SIG-M5 treated with dmso at 0.1 percent for 504 hours (cell line): Measurements from ENCODE around the gene FHIT.
"Not testable (repeated sequence)": the region's sequence is repeated elsewhere in the genome, so short reads cannot be mapped to it uniquely, and the experiment has no call there.

Source experiments
- DNase-seq: peaks from one replicate; lab custom pipeline; 2025; ENCODE audit not compliant: unreplicated experiment; lab: John Stamatoyannopoulos, UW

The FHIT gene

DNA sequence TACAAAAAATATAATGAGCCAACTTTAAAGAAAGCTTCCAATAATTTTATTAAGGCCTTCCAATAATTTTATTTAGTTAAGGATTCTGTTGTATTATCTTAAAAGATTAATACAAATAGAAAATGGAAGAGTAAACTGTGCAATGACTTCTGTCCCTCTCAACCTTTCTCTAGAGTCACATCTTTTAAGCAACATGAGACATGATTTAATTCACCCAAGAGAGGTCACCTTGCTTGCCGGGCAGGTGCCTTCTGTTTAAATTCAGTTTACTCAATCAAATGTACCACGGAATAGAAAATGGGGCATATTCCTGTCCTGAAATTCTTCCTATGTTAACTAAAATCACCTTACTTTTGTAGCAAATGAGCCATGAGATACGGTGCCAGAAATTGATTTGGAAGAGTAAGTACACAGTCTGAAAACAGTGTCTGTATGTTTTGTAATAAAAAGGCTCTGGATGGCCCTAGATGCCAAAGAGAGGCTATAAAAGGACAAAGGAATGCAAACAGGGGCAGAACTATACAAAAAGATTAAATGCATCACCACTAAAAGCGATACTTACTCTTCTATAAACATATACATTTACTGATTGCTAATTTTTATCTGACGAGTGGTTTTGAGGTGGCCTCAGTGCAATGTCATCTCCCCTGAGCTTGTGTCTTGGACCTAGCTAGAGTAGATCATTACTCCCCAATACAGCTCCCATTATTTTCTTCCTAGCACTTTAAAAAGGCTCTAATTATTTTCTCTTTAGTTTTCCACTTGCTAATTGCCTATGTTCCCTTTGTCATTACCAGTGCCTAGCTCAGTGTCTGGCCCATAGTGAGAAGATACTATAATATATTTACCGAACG is 134.0 kb downstream of the FHIT start:
- no peak for DNase-seq

DNA sequence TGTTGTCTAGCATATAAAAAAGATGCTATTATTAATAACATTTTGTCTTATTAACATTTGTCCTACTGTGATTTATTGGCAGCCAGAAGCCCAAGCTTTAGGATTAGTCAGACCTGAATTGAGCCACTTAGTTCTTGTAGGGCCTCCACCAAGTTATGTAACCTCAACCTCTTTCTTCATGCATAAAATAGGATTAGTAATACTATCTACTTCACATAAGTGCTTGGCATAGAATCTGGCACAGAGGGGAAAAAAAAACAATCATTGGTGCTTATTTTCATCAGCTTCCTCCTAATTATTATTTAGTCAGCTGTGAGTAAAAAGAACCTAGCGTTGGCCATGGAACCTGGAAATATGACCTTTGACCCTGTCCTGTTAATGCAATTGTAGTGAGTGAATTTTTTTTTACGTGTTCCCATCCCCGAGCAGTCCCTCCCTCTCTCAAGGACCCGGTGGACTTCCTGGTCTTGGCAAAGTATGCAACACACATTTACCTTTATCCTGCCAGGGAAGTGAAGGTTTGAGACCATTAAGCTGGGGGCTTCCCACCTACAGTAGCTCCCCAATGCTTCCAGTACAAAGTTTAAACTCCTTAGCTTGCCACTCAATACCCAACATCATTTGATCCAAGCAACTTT is 136.8 kb downstream of the FHIT start:
- DNase-seq, result no peak

DNA sequence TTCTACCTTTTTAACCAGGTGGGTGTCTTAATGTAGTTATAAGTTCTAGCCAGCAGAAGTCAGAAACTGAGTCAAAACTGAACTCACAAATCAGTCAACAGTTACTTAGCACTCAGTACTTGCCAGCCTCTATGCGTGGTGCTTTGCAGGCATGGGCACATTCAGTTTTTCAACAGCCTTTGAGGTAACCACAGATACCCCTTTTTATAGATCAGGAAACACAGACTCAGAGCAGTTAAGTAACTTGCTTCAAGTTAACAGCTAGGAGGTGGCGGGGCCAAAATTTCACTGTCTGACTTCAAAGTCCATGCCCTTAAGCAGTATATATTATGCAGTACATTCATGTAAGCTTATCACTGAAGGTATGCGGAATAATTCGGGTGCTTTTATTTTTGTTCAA is 139.4 kb downstream of the FHIT start:
- no peak for DNase-seq

DNA sequence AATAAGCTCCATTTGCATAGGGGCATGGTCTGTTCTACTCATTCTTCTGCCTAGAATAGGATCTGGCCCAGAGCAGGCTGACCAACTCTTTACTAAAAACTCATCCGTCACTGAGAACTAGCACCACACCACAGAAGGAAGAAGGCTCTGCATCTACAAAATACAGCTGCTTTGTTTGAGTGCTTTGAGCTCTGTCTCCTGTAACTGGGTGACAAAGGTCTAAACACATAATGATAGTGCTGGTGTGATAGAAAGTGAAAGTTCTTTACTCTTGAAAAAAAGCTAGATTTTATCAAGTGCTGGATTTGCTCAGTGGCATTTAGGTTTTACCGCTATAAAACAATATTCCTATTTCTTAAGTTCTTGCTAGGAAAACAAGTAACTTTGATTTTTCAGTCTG is 140.7 kb downstream of the FHIT start:
- no peak for DNase-seq

DNA sequence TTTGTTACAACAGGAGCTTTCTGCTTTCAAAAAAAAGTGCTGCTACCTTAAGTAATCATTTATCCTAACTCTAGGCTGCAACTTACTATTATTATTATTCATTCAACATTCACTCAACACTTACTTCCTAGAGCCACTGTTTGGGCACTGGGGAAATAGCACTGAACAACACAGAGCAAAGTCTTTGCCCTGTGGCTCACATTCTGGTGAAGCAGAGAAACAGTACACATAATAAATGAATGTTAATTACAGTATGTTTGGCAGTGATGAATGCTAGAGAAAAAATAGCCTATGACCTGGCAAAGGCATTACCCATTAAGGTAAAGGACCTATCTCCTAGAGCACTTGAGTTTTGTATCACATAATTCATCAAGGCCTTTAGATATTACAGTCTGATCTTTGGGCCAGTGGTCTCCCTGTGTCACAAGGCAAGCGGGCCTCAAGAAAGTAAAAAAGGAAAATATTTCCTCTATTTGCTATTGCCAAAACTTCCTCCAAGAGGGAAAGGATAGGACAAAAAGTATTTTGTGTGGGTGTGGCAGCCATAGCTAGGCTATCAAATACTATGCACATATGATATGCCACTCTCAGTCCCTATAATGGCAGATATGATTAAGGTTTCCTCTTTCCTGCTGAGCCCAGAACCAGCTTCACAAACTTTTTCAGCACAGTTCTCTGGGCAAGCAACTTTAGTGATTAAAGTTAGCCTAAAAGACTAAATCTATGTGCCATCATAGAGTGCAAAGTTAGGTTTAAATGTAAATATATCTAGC is 142.8 kb downstream of the FHIT start:
- no peak for DNase-seq

DNA sequence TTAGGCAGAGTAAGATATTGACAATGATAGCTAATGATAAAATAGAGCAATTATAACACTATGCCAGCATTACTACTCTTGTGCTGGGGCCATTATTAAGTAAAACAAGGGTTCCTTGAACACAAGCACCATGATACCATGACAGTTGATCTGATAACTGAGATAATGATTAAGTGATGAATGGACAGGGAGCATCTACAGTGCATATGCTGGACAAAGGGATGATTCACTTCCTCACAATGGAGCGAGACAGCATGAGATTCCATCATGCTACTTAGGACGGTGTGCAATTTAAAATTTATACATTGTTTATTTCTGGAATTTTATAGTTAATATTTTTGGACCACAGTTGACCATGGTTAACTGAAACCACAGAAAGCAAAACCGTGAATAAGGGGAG is 156.6 kb downstream of the FHIT start:
- no peak for DNase-seq

DNA sequence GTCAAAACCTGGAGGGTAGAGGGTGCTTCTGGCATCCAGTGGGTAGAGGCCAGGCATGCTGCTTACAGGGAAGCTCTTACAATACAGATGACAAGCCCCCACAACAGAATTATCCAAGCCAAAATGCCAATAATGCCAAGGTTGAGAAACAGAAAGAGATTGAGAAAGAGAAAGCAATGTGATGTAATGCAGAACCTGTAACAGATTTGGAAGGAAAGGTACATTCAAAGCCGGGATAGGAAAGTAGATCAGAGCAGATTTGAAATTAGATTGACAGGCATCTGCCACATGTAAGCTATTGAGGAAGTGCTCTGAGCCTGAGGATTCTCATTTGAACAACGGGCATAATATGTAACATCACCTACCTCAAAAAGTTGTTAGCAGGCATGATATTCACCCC is 157.9 kb downstream of the FHIT start:
- no peak for DNase-seq

DNA sequence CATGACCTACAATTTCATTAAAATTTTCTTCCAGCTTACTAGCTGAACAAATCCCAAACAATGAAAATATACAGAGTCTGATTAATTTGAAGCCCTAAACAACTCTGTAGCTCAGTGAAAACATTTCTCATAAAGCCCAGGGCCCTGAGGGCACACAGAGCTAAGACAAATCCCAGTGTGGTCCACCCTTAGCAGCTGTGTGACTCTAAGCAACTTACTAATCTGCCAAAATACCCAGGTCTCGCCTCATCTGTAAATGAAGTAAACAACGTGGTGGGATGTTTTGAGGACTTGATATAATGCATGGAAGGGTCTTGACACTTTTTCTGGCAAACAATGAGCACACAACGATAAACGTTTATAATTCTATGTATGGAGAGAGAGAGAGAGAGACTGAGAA is 158.4 kb downstream of the FHIT start:
- DNase-seq, result no peak

DNA sequence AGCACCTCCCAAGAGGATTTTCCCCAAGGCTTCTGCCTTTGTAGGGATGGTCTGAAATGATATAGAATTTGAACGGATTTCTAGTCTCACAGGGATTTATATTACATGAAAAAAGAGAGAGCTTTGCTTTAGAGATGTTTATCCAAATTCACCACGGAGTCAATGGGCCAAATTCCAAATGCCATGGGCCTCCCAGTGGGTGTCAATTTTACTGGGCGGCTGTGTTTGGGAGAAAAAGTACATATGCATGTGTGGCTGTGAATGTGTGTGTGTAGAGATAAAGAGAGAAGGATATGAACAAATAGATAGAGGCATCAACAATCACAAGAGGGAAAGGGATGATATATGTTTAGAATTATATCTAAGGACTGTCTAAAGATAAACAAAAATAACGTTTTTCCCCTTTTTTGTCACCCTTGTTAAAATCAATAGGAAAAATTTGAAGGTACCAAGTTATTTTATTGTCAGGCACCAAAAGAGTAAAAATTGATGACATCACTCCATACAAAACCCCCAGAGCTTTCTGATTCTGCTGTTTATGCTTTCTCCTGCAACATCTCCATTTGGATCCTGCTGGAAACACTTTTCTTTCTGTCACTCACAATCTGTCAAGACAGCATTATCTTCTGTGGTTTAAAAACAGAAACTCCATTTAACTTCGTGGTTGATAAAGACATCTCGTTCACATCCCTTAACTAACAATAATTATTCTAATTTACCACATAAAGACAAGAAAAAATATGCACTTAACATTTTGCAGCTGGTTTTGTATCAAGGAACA is 160.7 kb downstream of the FHIT start:
- no peak for DNase-seq

DNA sequence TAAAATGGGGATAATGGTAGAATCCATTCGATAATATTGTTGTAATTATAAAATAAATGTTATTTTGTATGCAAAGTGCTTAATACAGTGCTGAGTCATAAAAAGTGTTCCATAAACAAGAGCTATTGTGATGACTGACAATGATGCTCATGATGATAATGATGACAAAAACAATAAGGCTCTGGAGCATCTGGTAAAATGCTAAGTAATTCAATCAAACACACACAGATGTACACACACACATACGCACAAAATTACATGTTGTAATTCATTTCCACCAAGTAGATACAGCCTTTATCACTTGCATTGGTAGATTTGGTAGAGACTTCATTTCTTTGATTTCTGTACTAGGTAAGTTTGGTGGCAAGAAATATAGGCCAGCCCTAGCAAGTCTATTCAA is 163.8 kb downstream of the FHIT start:
- no peak for DNase-seq

DNA sequence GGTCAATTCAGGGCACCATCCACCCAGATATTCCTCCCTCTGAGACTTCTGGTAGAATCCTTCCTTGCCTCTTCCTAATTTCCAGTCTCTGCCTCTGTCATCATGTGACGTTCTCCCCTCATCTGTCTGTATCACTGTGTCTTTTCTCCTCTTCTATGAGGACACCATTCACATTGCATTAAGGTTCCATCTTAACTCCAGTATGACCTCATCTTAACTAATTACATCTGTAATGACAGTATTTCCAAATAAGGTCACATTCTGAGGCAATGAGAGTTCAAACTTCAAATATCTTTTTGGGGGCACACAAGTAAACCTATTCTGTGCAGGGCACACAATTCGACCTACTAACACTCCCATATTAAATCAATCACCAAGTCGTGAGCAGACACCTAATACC is 169.7 kb downstream of the FHIT start:
- no peak for DNase-seq

DNA sequence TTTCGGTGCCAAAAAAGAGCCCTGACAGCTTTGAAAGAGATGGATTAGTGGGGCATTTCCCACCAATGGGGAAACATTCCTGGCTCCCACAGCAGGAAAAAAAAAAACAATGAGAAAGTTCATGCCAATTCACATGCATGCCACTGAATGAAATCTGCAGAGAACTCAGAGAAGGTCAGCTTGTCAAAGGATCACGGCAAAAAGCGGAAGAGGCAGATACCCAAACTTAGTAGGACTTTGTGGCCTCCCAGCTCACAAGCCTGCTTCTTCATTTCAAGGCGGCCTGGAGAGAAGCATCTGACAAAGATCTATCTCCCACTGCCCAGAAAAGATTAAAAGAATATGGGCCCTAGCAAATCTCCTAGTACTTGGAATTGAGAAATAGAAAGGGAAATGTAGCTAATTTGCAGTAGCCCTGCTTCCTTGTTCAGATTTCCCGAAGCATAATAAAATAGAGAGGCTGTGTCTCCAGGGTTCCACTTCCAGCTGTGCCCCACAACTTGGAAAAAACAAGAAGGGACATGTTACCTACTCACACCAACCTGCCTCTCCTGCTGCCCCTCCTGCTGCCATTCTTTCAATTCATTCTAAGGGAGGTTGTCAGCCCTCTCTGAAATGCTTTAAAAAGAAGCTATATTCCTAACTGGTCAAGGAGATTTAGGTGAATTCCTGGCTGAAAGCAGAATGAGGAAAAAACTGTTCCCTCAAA is 170.4 kb downstream of the FHIT start:
- DNase-seq, result no peak

DNA sequence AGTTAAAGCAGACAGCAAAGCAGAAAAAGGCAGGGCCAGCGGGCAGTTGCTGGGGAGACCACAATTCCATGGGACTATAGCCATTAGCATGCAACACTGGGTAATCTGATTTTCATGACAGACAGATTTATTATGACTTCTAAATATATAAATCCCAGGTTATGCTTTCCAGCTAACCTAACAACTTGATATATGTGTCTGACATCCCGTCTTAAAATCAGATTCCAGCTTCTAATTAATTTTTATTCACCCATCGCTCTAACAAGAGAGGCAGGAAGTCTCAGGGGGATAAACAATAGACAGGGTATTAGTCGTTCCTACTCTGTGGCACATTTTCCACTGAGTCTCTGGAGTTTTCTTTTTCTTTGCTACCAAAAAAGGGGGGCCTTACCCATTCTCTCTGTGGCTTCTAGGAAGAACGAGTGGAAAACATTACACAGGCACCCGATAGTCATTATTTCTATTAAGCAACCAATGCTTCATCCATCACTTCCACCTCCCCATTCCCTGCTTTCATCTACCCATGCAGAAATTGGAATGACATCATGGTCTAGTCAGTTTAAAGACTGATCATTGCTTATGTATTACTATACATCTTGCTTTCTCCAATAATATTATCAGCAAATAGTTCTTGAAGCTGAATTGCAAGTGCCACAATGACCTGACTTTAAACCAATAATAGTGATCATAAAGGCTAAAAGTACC is 173.1 kb downstream of the FHIT start:
- no peak for DNase-seq

DNA sequence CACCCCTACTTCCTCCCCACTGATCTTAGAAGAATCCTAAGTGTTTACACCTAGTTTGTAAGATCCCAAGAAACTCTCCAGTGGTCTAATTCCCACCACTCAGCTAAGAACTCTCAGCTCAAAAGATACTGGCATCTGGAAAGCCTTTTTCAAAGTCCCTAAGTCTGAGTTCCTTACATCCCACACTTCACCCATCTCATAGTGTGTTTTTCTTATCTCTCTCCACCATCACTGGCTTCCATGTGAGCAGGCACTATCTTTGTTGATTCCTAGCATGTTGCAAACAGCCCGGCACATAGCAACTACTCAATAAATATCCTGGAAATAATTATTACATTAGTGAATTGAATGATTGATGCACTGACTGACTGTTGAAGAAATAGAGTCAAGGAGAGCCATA is 173.7 kb downstream of the FHIT start:
- DNase-seq, result no peak

DNA sequence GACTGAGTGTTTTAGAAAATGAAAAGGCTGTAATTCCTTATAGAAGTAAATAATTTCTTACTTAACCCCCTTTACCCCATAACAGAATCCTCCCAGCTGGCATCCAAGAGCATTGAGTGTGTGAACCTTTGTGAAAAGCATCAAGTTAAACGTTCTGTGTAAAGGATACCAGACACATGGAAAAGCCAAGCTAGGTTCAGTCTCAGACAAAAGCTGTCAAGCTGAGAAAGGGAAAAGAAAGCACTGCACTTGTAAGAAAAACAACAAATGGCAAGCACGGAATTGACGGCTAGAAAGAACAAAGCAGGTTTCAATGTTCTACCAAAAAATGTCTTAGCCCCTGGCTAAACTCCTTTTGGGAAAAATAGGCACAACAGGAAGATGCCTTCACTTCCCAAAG is 176.5 kb downstream of the FHIT start:
- no peak for DNase-seq

DNA sequence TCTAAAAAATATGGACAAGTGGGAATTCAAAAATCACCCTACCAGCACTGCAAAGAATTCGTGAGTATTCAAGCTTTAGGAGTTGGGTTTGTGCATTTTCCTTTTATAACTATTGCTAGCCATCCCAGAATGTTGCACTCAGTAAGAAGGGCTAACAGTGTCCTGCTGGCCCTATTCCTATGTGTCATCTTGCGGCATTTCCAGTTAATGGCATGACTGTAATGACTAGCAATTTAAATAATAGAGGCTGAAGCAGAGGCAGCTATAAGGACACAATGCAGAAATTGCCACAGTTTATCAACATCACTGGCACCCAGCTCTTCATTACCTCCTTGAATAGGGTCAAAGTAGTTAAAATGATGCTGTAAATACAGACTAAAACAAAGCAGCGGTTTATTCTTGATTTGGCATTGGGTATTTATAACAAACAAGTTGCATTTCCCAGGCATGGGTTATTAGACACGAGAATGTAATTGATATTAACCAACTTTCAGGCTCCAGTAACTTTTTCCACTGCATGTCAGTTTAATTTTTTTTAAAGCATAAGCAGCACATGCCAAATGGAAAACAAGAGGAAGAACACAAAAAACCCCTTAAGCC is 177.6 kb downstream of the FHIT start:
- no peak for DNase-seq

DNA sequence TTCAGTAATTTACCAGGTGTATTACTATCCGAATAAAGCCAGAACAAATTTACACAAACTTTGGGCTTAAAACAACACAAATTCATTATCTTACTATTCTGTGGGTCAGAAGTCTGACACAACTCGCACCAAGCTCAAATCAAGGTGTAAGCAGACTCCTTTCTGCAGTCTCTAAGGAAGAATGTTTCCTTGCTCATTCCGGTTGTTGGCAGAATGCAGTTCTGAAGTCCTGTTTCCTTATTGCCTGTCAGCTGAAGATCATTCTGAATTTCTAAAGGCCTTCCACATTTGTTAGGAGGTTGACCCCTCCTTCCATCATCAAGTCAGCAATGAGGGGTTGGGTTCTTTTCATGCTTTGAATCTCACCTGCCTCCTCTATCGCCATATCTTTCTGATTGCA is 183.2 kb downstream of the FHIT start:
- no peak for DNase-seq

DNA sequence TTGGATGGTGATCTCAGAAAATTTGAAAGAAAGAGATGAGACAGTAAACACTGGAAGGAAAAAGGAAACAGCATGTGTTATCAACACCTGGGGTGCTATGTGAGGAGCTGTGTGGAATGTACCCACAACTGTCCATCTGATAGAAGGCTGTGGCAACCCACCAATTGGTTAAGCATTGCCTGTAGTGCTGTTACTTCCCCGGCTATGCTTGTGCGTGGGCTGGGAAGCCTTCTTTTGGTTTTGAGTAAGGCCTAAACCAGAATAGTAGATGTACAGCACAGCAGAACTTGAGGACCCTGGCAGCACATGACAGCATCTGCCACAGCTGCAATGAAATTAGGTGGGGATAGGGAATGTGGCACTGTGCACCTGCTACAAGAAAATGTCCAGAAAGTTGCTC is 184.5 kb downstream of the FHIT start:
- no peak for DNase-seq

DNA sequence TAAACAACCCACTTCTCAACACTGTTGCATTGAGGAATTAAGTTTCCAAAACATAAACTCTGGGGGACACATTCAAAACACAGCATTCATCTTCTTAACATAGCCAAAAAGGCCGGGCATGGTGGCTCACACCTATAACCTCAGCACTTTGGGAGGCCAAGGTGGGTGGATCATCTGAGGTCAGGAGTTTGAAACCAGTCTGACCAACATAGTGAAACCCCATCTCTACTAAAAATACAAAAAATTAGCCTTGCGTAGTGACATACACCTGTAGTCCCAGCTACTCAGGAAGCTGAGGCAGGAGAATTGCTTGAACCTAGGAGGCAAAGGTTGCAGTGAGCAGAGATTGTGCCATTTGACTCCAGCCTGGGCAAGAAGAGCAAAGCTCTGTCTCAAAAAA is 185.0 kb downstream of the FHIT start:
- DNase-seq, result not testable (repeated sequence)
